ENCODE results near the gene C16orf96. TPM values are rescaled to one million over a fixed set of nuclear protein-coding genes. Genes with fewer than 3 reads are reported as not detected.

Gene C16orf96
- total RNA-seq, 1 experiment from 2014 or later: 1.3 TPM

DNA sequence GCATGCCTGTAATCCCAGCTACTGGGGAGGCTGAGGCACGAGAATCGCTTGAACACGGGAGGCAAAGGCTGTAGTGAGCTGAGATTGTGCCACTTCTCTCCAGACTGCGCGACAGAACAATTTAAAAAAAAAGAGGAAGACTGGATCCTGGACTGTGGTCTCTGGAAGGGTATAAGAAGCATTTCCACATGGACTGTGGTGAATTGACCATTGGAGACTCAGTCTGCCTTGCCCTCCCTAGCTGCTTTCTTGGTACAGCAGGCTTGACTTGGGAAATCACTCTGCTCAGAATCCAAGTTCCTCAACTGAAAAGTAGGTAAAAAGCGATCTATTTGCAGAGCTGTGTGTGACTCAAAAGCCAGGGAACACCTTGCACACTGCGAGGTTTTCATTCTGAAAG, 67.5 kb downstream of the C16orf96 start:
- H3K36me3 Mint-ChIP-seq: peaks cover 16% of the 10 kb centered on the region
- H3K27ac Mint-ChIP-seq: no peak overlapping the region
- POLR2A ChIA-PET: no interaction called here
- no peaks in the 10 kb centered on the region for H3K27me3 Mint-ChIP-seq (ENCODE audit: low read depth)
- peak overlapping the region; percentile 24 for H3K4me3 Mint-ChIP-seq
- CTCF ChIA-PET: interaction anchor here (1.0 to 3.9 kb wide), 38 partner anchors 9 to 475 kb away, joined by 3 to 46 read pairs (median 6); partner anchors contain the start of genes ANKS3, CDIP1, DNAAF8 and HMOX2
- TF ChIP-seq, protein P1, sequence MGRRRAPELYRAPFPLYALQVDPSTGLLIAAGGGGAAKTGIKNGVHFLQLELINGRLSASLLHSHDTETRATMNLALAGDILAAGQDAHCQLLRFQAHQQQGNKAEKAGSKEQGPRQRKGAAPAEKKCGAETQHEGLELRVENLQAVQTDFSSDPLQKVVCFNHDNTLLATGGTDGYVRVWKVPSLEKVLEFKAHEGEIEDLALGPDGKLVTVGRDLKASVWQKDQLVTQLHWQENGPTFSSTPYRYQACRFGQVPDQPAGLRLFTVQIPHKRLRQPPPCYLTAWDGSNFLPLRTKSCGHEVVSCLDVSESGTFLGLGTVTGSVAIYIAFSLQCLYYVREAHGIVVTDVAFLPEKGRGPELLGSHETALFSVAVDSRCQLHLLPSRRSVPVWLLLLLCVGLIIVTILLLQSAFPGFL (CRISPR knock-in tag; IDR thresholded peaks at IDR 0.05; ENCODE audit: borderline replicate concordance): no peak
- H3K4me1 Mint-ChIP-seq: peaks cover 21% of the 10 kb centered on the region
- 0 out of 2 replicates have a peak, but pooled peaks cover 6% of the 10 kb centered on the region for H3K9me3 Mint-ChIP-seq
- DNase-seq (ENCODE audit: low spot score): no peak
- no peak for ATAC-seq

DNA sequence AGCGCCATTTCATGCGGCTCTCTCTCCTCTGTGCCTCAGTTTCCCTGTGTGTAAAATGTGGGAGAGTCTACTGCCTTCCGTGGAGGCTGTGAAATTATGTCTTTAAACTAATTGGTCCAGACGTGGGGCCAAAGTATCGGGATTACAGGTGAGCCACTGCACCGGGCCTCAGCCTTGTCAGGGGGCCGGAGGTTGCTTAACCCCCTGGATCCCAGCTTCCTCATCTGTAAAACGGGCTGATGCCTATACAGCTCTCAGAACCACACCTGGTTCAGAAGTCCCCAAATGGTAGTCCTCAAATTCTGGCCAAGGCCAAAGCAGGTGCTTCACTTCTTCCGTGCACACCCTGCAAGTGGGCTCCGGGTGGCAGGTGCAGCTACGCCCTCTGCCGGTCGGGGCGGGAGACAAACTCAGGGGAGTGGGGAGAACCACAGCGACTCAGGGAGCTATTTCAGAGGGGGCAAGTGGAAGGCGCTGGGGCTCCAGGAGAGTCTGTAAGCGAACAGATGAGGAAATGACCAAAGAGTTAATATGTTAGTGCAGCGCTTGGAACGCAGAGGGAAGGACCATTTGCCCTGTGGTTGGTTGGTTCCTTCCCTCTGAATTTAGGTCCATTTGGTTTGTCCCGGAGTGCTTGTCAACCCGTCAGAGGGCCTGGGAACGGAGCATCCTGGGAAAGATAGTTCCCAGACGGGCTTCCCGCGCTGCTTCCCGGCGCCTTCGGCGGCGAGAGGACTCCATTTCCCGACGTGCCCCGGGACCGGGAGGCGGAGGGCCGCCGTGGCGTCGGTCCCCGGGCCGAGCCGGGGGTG, 68.1 kb downstream of the C16orf96 start, which contains the start of gene MGRN1:
Gene MGRN1, plus strand, starts transcription at position 812 of the 812 bp plus-strand sequence. CDS start 135 bp downstream, outside the sequence.
- CTCF ChIA-PET: interaction anchor here (0.6 to 3.9 kb wide), 44 partner anchors 10 to 474 kb away, joined by 3 to 46 read pairs (median 6); partner anchors contain the start of genes ANKS3, CDIP1, DNAAF8 and HMOX2
- H3K4me1 Mint-ChIP-seq: peaks cover 17% of the 10 kb centered on the region
- no peaks in the 10 kb centered on the region for H3K27me3 Mint-ChIP-seq (ENCODE audit: low read depth)
- peak; percentile 94 for DNase-seq (ENCODE audit: low spot score)
- peak within 1 kb of the TSS; percentile 97 for H3K27ac Mint-ChIP-seq
- peak within 1 kb of the TSS; percentile 97 for H3K4me3 Mint-ChIP-seq
- ATAC-seq: peak; percentile 93
- POLR2A ChIA-PET: interaction anchor here (0.5 to 2.6 kb wide), 3 partner anchors 8 to 144 kb away, joined by 4 to 13 read pairs (median 6); partner anchors contain the start of gene CDIP1
- H3K9me3 Mint-ChIP-seq: 0 out of 2 replicates have a peak, but pooled peaks cover 6% of the 10 kb centered on the region
- peaks cover 16% of the 10 kb centered on the region for H3K36me3 Mint-ChIP-seq
- TF ChIP-seq, protein P2, sequence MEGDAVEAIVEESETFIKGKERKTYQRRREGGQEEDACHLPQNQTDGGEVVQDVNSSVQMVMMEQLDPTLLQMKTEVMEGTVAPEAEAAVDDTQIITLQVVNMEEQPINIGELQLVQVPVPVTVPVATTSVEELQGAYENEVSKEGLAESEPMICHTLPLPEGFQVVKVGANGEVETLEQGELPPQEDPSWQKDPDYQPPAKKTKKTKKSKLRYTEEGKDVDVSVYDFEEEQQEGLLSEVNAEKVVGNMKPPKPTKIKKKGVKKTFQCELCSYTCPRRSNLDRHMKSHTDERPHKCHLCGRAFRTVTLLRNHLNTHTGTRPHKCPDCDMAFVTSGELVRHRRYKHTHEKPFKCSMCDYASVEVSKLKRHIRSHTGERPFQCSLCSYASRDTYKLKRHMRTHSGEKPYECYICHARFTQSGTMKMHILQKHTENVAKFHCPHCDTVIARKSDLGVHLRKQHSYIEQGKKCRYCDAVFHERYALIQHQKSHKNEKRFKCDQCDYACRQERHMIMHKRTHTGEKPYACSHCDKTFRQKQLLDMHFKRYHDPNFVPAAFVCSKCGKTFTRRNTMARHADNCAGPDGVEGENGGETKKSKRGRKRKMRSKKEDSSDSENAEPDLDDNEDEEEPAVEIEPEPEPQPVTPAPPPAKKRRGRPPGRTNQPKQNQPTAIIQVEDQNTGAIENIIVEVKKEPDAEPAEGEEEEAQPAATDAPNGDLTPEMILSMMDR (IDR thresholded peaks at IDR 0.05): peak; percentile 84
- TF ChIP-seq RELA (CRISPR knock-in tag; IDR thresholded peaks at IDR 0.05; ENCODE audit: borderline replicate concordance): no peak
- TF ChIP-seq, protein P3, sequence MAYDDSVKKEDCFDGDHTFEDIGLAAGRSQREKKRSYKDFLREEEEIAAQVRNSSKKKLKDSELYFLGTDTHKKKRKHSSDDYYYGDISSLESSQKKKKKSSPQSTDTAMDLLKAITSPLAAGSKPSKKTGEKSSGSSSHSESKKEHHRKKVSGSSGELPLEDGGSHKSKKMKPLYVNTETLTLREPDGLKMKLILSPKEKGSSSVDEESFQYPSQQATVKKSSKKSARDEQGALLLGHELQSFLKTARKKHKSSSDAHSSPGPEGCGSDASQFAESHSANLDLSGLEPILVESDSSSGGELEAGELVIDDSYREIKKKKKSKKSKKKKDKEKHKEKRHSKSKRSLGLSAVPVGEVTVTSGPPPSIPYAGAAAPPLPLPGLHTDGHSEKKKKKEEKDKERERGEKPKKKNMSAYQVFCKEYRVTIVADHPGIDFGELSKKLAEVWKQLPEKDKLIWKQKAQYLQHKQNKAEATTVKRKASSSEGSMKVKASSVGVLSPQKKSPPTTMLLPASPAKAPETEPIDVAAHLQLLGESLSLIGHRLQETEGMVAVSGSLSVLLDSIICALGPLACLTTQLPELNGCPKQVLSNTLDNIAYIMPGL (CRISPR knock-in tag; IDR thresholded peaks at IDR 0.05): no peak
- TF ChIP-seq ZBTB21 (CRISPR knock-in tag; IDR thresholded peaks at IDR 0.05; ENCODE audit: borderline replicate concordance): no peak
- TF ChIP-seq, protein P1 (CRISPR knock-in tag; IDR thresholded peaks at IDR 0.05; ENCODE audit: borderline replicate concordance): no peak
- TF ChIP-seq TEAD4 (CRISPR knock-in tag; IDR thresholded peaks at IDR 0.05): no peak
- TF ChIP-seq, protein P4, sequence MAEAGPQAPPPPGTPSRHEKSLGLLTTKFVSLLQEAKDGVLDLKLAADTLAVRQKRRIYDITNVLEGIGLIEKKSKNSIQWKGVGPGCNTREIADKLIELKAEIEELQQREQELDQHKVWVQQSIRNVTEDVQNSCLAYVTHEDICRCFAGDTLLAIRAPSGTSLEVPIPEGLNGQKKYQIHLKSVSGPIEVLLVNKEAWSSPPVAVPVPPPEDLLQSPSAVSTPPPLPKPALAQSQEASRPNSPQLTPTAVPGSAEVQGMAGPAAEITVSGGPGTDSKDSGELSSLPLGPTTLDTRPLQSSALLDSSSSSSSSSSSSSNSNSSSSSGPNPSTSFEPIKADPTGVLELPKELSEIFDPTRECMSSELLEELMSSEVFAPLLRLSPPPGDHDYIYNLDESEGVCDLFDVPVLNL (CRISPR knock-in tag; IDR thresholded peaks at IDR 0.05; ENCODE audit: borderline replicate concordance, low read depth): no peak
- TF ChIP-seq SP1 (CRISPR knock-in tag; conservative IDR thresholded peaks at IDR 0.05): peak; percentile 81
- TF ChIP-seq, protein P5, sequence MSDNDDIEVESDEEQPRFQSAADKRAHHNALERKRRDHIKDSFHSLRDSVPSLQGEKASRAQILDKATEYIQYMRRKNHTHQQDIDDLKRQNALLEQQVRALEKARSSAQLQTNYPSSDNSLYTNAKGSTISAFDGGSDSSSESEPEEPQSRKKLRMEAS (CRISPR knock-in tag; IDR thresholded peaks at IDR 0.05): peak; percentile 69
- no peak for TF ChIP-seq ESRRA (CRISPR knock-in tag; IDR thresholded peaks at IDR 0.05; ENCODE audit: borderline replicate concordance)
- TF ChIP-seq TEAD1 (CRISPR knock-in tag; IDR thresholded peaks at IDR 0.05): no peak
- TF ChIP-seq GABPB1 (CRISPR knock-in tag; IDR thresholded peaks at IDR 0.05): 0 out of 2 replicates have a peak, but pooled peaks have one; percentile 39
- TF ChIP-seq, protein P6, sequence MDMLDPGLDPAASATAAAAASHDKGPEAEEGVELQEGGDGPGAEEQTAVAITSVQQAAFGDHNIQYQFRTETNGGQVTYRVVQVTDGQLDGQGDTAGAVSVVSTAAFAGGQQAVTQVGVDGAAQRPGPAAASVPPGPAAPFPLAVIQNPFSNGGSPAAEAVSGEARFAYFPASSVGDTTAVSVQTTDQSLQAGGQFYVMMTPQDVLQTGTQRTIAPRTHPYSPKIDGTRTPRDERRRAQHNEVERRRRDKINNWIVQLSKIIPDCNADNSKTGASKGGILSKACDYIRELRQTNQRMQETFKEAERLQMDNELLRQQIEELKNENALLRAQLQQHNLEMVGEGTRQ (CRISPR knock-in tag; IDR thresholded peaks at IDR 0.05): no peak
- TF ChIP-seq, protein P7, sequence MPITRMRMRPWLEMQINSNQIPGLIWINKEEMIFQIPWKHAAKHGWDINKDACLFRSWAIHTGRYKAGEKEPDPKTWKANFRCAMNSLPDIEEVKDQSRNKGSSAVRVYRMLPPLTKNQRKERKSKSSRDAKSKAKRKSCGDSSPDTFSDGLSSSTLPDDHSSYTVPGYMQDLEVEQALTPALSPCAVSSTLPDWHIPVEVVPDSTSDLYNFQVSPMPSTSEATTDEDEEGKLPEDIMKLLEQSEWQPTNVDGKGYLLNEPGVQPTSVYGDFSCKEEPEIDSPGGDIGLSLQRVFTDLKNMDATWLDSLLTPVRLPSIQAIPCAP (CRISPR knock-in tag; IDR thresholded peaks at IDR 0.05): no peak
- TF ChIP-seq, protein P8, sequence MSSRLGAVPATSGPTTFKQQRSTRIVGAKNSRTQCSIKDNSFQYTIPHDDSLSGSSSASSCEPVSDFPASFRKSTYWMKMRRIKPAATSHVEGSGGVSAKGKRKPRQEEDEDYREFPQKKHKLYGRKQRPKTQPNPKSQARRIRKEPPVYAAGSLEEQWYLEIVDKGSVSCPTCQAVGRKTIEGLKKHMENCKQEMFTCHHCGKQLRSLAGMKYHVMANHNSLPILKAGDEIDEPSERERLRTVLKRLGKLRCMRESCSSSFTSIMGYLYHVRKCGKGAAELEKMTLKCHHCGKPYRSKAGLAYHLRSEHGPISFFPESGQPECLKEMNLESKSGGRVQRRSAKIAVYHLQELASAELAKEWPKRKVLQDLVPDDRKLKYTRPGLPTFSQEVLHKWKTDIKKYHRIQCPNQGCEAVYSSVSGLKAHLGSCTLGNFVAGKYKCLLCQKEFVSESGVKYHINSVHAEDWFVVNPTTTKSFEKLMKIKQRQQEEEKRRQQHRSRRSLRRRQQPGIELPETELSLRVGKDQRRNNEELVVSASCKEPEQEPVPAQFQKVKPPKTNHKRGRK (CRISPR knock-in tag; IDR thresholded peaks at IDR 0.05; ENCODE audit: borderline replicate concordance): no peak
- TF ChIP-seq NR3C1 (CRISPR knock-in tag; conservative IDR thresholded peaks at IDR 0.05; ENCODE audit: low read depth): no peak
- TF ChIP-seq CREM (CRISPR knock-in tag; IDR thresholded peaks at IDR 0.05): no peak; the same call in 1 of the 2 replicates
- TF ChIP-seq GRHL2 (CRISPR knock-in tag; IDR thresholded peaks at IDR 0.05; ENCODE audit: insufficient replicate concordance, severe bottlenecking): no peak
- no peak for TF ChIP-seq NFE2L1 (CRISPR knock-in tag; IDR thresholded peaks at IDR 0.05)

All from WTC11 (cell line).